ENCODE measurements around the gene SHOX.

DNA sequence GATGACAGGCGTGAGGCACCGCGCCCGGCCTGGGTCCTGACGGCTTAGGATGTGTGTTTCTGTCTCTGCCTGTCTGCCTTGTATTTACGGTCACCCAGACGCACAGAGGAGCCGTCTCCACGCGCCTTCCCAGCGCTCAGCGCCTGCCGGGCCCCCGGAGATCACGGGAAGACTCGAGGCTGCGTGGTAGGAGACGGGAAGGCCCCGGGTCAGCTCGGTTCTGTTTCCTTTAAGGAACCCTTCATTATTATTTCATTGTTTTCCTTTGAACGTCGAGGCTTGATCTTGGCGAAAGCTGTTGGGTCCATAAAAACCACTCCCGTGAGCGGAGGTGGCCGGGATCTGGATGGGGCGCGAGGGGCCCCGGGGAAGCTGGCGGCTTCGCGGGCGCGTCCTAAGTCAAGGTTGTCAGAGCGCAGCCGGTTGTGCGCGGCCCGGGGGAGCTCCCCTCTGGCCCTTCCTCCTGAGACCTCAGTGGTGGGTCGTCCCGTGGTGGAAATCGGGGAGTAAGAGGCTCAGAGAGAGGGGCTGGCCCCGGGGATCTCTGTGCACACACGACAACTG lies 1.3 kb downstream of the SHOX start:
- TF ChIP-seq EZH2phosphoT487 (IDR thresholded peaks at IDR 0.05; ENCODE audit: insufficient read depth, low read depth) (no peak), EZH2 (IDR thresholded peaks at IDR 0.05; ENCODE audit: insufficient read depth, poor library complexity, severe bottlenecking) (no peak)
